Stimulated activated CD4-positive, alpha-beta T cell treated with anti-CD3 and anti-CD28 coated beads, Interleukin-4, amount 100 ng/mL, for 4 hours (primary cell): ENCODE measurements around the gene DEDD2.

Source experiments
- DNase-seq, 2 experiments: peaks; one replicate each; pipeline ENCODE4 v3.0.0-alpha.2; 2020

The DEDD2 gene

DNA sequence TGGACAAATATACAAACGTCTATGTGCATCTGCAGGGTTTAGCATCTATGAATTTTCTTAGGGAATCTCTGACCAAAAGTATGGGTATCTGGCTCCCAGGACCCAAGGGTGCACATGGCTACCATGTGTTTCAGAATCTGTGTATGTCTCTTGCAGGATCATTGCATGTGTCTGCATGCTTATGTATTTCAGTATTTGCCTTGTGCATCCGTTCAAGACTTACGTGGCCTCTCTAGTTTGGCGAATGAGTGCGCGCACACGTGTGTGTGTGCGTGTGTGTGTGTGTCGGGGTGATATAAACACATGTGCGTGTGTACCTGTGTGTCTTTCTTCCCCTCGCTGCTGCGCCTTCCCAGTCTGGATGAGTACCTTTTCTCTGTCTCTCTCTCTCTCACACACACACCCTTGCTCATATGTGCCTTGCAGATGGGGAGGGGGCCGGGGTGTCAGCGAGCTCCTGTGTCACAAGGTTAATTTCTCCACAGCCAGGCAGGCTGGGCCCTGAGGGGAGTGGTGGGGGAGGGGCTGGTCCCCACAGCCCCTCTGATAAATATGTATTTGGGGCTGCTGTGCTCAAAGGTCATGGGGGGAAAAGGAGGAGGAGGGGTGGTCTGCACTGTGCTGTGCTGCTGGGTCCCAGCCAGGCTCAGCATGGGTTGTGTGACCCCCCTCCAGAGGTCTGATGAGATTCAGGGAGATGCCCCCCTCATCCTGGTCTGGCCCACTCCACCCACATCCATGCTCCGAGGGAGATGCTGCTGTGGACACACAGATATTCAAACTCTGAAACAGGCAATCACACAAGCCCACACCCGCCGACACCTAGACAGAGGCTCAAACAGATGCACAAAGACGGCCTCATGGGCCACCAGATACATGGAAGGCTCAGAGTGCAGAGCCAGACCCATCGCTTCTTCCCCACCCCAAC is 47.7 kb downstream of the DEDD2 start:
- no peak for DNase-seq

DNA sequence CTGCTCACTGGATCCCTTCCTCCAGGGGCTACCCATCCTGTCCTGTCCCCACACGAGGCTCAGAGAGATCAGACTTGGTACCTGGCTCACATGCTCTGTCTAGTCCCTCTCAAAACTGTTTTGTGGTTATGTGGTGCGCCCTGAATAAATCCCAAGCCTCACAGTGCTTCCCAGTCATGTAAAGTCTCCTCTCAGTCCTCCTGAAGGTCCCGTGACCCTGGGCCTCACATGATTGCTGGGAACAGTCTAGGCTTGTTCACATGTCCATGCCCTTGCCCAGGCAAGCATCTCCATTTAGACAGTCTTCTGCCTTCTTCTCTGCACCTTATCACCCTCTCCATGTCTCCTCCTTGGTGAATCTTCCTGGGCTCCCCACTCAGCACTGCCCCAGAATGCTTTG is 49.3 kb downstream of the DEDD2 start:
- no peak for DNase-seq

DNA sequence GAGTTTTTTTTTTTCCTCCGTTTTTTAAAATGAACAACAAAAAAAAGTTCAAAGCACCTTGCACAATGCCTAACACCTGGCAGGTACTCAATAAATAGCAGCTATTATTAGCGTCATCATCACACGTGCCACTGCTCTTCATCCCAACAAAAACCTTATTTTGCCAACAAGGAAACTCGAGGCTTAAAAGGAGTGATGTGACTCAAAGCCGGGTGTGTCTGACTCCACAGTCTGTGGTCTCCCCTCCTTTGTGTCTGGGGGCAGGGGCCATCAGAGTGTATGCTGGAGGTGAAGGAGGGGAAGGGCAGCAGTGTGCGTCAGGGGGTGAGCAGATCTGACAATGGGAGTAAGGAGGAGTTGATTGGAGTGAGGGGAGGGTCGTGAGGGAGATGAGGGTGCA is 51.2 kb downstream of the DEDD2 start:
- no peak for DNase-seq

DNA sequence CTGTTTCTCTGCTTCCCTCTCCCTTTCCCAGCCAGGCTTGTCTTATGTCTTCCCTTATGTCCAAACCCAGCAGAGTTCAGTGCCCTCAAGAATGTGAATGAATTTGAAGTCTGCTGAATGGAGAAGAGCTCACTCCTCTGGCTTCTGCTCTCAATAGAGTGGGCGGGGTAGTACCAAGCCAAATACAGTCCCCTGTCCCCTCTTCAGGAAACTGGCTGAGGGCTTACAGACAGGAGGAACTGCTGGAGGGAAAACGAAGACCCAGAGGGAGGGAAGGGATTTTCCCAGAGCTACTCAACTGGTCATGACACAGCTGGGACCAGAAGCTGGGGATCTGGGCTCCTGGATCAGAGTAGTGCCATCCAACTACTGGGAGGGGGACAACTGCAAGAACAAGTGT is 52.3 kb downstream of the DEDD2 start:
- no peak for DNase-seq

DNA sequence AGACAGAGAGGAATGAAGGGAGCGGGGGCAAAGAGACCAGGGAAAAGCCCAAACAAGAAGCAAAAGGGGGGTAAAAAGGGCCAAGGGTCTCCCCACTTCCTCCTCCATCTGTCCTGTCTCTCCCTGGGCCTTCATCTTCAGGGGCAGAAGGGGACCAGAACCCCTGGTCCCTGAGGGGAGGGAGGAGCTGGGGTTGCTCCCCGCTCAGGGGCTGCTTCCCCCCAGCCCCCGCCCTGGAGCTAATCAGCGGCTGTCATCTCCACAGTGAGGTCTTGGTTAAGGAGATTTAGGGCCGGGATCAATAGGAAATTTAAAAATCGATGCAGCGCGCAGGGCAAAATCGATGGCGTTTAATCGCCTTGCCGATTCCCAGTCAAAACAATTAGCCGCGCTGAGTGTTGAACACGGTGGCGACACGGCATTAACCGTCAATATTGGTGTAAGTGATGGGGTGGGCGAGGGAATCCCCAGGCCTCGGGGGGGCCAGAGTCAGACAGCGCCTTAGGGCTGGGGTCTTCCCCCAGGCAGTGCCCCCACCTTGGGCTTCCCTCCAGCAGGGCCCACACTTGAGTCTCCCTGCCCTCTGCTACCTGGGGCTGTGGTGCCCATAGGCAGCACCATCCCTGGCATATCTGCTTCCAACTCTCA is 55.7 kb downstream of the DEDD2 start:
- no peak for DNase-seq

DNA sequence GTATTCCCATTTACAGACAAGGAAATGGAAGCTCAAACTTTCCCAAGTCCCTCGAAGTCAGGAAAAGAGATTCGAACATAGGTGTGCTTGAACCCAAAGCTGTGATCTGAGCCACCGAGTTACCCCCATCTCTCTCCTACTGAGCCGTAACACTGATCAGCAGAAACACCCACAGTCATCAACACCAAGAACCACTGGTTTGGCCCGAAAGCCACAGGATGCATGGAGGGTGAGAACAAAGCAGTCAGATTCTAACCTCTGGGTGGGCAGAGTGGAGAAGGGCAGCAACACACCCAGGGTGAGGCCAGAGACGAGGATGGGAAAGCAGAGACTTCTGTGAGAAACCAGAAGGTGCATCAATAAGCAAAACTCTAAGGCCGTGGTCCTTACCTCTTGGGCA is 57.5 kb downstream of the DEDD2 start:
- no peak for DNase-seq

DNA sequence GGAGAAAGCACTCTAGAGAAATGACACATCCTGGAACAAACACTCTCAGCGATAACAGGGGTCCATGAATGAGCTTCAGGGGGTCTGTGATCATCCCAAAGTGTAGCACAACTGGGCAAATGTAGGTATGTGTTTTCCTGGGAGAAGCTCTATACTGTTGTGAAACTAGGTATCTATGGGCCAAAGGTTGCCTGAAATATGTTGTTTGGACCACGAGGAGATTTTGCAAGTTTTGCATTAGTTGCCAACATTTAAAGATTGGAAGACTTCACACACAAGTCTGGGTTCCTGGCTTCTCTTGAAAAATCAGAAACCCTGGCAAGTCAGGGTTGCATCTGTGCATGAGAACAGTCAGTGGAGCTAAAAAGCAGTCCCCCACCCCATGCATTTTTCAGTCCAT is 58.6 kb downstream of the DEDD2 start:
- DNase-seq = no peak

DNA sequence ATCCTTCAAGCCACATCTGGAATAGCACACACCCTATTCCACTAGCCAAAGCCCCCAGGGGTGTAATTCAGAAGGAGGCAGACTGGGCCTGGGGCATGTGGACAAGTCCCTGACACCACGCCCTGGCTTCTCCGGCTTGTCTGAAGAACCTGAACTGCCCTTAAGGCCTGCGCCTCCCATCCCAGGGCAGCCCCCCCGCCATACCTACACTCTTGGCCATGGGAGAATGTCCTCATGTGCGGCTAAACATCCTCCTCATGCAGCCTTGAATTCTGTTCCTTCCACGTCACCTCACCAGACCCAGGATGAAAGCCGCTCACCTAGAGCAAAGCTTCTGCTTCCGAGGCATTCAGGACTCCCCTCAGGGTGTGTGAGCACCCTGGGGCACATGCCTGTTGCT is 60.9 kb downstream of the DEDD2 start:
- DNase-seq = no peak

DNA sequence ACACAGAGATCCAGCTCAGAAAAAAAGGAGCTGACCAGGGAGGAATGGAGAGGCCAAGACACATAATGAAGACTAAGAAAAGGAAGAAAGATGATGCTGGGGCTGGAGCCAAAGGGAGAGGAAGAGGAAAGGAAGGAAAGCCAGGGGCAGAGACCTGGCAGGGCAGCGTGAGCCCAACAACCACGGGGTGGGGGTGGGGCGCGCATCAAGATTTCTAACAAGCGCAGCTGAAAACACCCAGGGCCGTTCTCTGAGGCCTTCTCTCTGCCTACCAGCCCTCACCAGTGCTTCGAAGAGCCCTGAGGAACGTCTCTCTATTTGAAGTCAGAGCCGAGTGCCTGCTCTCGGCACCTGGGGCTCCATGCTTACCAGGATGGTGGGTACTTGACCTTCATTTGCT is 61.7 kb downstream of the DEDD2 start:
- DNase-seq = no peak

DNA sequence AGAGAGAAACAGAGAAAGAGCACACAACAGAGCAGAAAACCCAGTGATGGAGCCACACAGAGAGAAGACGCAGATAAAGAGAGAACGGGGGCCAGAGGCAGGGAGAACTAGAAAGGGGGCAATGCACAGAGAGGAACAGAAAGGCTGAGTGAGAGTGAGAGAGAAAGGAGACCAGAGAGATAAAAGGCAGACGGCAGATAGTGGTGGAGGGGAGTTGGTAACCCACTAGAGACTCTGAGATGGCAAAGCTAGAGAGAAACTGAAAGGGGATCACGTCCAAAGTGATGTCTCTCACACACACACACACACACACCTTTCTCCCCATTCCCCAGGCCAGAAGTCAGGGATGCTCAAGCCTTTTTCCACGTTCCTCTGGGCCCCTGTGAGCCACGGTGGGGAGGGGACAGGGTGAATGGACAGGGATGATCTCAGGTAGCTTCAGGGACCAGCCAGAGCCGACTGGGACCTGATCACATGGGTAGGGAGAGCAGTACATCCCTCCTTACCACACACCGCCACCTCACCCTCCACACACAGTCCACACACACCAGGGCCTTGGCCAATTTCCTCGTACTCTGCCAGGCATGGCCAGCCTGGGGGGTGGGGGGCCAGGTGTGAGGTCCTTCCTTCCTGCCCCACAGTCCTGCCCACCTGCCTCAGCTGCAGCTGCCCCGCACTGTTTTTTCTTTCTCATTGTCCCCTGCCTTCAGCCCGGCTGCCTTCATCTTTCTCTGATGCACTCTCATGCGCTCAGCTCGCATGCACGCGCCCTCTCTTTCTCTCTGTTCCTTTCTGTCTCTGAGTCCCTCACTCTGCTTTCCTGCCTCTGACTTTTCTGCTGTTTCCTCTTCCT is 62.8 kb downstream of the DEDD2 start:
- no peak for DNase-seq

DNA sequence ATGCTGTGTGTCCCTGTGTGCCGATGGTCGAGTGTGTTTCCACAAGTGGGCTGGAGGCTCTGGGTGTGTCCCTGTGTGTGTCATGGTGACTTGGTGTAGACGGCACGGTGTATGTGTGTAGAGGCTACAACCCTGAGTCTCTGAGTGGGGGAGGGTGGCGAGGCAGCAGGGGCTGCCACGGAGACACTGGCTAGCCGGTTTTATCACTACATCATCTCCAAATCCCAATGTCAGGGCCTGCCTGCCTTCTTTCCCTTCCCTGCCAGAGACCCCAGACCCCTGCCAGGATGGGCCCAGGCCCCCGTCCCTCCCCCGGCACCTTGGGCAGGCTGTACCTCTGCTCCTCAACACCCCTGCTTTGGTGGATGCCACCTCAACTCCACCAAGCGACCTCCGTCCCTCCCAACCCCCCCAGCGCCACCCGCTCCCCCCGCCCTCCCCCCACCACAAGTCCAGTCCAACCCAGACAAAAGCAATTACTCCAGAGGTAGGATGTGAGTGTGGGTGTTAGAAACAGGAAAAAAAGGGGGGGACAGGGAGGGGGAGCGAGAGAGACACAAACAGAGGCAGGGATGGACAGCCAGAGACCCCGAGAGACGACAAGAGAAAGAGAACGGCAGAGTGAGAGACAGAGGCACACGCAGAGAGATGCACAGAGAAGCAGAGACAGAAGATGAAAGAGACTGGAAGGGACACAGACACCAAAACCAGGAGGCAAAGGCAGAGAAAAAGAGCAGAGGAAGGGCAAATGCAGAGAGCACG is 63.6 kb downstream of the DEDD2 start:
- DNase-seq = no peak

DNA sequence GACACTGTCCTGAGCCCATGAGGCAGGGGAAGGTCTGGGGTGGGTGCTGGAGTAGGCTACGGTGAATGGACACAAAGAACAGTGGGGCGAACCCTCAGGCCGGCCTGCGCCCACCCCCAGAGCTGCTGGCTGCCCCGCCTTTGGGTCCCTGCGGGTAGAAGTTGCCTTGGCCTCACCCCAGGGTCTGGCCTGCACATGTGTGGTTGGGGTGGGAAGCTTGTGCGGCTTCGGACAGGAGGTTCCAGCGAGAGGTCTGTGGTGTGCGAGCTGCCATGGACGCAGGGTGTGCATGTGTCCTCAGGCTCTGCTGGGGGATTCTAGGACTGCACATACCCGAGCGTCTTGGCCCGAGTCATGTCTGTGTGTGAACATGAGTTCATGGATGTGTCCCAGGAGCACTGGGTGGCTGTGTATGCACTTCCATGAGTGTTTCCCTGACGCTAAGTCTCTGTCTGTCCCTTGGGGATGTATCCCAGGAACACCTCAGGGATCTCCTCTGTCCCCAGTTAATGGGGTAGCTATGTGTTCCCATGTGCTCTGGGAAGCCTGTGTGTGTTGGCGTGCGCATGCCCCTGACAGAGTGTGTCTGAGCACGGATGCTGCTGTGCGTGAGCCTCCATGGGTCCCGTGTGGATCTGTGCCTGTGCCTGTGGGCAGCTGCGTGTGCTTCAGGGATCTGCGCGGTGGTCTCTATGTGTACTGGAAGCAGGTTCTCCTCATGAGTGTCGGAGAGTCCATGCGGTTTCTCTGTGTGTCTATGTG is 64.4 kb downstream of the DEDD2 start:
- no peak for DNase-seq

DNA sequence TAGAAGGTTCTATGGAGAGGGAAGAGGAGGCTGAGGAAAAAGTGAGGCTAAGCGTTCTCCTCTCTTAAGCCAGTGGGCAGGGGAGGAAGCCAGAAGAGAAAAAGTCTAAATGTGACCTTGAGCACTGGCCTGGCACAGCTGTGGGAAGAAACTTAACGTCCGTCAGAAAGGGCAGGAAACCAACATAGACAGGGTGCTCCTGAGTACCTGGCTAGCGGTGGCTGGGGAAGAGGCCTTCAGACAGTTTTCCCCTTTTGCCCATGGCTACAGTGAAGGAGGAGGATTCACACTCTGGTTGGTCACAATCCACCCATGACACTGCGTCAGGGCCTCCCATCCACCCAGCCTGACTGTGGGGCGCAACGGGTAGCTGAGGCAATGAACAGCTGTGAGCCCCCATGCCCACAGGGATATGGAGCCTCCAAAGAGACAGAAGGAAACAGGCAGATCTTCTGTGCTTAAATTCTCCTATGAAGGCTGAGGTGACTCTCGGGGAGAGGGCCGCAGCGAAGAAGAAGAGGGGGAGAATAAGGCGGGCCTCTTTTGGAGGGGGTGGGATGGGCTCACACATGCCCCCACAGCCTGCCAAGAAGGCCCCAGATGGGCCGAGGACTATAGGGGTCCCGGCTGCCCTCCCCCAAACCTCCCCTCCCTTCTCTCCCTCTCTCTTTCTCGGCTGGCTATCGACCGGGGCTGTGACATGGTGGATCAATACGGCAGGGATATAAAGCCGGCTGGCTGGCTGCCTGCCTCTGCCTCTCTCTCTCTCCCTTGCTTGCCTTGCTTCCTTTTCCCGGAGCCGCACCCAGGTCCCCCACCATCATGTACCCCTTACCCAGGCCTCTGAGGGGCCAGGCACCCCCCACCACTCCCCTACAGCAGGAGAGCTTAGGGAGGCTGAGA is 65.4 kb downstream of the DEDD2 start:
- DNase-seq = no peak

DNA sequence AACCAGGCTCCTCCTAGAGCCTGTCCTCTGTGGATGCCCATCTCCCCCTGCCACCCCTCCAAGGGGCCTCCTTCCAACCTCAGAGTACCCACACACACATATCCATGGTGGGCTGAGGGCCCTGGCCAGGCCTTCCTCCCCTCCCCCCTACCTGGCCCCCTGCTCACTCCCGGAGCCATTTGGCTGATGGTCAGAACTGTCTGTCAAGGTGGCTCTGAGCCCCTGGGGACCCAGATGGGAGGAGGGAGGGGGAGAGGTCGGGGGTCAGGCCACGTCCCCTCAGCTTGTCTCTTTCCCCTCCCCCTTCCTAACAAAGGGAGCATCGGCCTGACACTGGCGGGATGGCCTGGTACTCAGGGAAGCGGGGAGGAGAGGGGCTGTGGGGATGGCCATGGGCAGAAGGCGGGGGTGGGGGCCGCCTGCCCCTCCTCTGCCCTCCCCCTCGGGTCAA is 66.5 kb downstream of the DEDD2 start:
- DNase-seq = no peak

DNA sequence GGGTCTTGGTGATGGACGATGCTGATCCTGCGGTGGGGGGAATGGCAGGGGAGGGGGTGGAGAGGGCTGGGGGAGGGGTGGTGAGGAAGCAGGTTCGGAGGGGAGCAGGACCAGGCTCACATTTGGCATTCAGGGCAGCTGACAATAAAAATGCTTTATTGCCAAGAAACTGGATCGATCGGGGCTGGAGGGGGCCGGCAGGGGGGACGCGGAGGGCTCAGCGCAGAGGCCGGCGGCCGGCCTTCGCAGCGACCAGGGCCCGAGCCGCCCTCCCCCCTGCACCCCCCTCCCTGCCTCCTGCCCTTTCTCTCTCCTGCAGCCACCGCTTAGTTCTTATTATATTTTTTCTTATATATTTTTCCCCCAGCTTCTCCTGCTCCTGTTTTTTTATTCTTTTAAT is 67.1 kb downstream of the DEDD2 start:
- DNase-seq = no peak

DNA sequence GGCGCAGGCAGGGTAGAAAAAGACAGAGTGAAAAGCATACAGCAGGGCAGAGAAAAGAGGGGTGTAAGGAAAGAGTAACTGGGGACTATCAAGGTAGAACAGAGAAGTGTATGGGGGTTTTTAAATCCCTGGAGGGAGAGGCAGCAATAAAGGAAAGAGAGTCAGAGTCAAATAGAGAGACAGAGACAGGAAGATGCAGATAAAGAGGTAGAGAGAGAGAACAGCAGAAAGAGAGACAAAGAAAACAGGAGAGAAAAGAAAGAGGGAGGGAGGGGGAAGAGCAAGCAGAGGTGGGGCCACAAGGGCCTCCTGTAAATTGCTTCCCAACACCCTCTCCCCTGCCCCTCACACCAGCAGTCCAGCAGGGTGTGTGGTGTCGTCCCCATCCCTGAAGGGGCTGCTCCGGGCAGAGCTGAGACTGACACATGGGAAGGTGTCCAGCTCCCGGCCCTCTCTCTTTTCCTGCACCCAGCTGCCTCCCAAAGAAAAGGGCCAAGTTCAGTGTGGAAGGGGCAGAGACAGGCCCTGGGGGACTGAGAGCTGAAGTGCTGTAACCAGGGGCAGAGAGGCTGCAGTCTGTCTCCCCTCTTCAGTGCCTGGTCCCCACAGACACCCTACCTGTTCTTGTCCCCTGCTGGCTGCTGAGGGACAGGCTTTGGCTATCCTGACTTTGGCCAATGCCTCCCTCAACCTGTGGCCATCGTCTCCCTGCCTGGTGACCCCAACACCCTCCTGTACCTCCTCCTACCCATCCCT is 67.9 kb downstream of the DEDD2 start:
- DNase-seq = no peak
